GM11168 (cell line): ENCODE measurements around the gene VAMP5.

ENCODE experiments used
- in situ Hi-C: fragments of 300-500 bp; cut with MboI; formaldehyde crosslinking; loops from one replicate; pipeline ENCODE4 v1.12.0; 2022; ENCODE audit warnings: low sequenced_read_pairs; ENCODE audit not compliant: unreplicated experiment

VAMP5 gene

DNA sequence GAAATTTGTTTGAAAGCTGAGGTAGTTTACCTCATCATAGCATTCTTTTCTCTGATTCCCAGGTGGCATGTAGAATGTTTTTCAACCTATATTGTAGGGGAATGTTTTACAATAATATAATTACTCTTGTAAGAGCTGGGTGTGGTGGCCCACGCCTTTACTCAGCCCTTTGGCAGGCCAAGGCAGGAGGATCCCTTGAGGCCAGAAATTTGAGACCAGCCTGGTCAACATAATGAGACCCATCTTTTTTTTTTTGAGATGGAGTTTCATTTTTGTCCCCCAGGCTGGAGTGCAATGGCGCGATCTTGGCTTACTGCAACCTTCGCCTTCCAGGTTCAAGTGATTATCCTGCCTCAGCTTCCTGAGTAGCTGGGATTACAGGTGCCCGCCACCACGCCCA is 35.4 kb downstream of the VAMP5 start:
- in situ Hi-C loops: no loop called here

DNA sequence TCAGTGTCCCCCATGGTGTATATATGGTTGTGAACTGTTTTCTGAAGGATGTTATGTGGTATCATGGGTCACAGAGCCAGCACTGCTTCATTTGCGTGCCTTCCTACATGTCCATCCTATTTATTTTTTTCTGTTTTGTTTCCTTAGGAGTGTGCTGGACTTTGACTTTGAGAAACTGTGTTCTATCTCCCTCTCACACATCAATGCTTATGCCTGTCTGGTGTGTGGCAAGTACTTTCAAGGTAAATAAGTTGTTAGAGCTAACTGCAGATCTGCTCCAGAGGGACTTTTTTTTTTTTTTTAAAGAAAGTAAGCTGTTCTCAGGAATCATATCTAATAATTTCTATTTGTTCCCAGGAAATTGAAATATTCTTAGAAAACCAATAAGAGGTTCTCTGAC is 37.1 kb downstream of the VAMP5 start:
- in situ Hi-C loops: no loop called here

DNA sequence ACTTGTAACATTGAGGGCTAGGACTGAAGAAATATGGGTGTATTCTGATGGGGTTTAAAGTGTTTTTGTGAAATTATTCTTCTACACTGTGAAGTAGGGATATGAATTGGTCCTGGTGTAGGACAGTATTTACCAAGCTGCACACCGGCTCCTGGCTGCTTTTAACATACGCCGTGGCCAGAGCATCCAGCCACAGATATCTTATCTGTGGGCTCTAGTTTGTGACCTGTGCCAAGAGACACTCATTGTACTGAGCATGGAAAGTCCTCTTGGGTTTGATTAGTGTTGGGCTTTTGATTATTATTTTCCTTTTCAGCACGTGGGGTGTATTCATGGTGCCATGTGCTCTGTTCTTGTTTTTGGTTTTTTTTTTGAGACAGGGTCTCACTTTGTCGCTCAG is 39.8 kb downstream of the VAMP5 start:
- in situ Hi-C loops: no loop called here

DNA sequence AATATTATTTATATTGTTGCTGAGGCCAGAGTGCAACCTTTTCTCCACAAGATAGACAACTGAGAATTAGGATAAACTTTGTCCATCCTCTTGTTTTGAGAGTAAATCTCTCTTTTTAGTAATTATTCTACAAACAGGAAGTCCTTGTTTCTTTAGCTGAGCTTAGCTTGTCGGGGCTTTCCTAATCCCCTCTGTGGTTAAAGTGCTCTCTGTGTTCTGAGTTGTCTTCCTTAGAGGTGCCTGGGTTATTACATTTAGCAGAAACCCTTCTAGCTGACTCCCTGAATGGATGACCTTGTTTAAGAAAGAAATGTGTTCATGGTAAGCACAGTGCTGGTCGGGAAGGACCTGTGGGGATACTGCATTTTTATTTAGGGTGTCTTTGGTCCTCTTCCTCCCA is 44.4 kb downstream of the VAMP5 start:
- in situ Hi-C loops: no loop called here

DNA sequence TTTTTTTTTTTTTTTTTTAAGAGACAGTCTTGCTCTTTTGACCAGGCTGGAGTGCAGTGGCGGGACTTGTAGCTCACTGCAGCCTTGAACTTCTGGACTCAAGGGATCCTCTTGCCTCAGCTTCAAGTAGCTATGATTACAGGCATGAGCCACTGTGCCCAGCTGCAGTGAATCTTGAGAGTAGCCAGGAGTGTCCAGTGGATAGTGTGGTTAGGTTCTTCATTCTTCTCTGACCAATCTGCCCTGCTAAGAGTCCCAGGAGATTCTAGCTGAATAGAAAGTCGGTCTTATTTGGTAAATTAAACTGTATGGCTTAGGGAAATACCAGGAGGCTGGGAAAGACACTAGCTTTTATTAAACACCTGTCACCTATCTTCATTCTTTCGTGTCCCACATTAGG is 47.1 kb downstream of the VAMP5 start:
- in situ Hi-C loops: no loop called here

DNA sequence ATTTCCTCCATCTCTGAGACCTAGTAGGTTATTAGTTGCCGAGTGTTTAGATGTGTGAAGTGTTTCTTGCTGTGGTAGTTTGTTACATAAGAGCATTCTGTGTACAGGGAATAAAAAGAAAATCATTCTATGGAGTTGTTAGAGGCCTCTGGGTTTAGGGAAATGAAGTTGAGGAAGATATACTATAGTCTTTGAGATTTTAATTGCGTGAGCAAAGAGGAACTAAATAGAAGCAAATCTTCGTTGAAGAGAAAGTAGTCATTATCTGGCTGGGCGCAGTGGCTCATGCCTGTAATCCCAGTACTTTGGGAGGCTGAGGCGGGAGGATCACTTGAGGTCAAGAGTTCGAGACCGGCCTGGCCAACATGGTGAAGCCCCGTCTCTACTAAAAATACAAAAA is 50.8 kb downstream of the VAMP5 start:
- in situ Hi-C loops: no loop called here

DNA sequence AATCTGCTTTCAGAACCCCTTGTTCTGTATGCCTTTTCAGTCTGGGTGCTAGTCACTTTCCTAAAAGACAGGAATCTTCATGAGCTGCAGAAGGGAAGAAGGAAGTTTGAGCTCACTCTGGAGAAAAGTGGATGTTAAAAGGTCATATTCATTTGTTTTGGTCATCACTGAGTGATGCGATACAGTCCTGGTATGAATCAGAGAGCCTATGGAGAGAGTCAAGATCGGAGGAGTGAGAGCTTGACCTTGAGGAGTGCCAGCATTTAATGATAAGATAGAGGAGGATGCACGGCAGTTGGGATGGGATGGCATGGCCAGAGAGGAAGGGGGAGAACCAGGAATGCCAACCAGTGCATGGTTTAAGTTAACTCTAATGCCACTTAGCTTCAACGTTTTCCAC is 51.4 kb downstream of the VAMP5 start:
- in situ Hi-C loops: no loop called here

DNA sequence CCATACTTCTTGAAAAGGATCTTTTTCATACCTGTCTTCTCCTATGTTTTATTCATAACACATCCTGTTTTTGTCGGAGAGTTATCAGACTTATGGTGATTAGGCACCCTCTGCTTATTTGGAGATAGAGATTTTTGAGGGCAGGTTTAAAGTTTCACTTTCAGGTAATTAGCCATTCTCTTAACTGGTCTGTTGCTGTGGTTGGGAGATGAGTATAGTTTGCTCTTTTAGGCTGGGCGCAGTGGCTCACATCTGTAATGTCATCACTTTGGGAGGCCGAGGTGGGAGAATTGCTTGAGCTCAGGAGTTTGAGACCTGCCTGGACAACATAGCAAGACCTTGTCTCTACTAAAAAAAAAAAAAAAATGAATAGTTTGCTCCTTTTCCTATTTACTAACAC is 58.5 kb downstream of the VAMP5 start:
- in situ Hi-C loops: no loop called here
